Endodermal cell (in vitro differentiated cells): ENCODE results near the gene ST8SIA5. TPM values are rescaled to one million over a fixed set of nuclear protein-coding genes. Genes with fewer than 3 reads are reported as not detected.

Experiments used
- DNase-seq: peaks from one replicate; pipeline ENCODE4 v3.0.0-alpha.2; 2017
- H3K27ac ChIP-seq: 2 replicates; pipeline ENCODE4 v1.5.1; 2013; ENCODE audit warnings: mild to moderate bottlenecking, low read depth, low read length, moderate library complexity
- H3K27me3 ChIP-seq: 2 replicates; pipeline ENCODE4 v1.6.1; 2013; ENCODE audit warnings: mild to moderate bottlenecking, low read length, moderate library complexity; ENCODE audit not compliant: insufficient read depth, control insufficient read depth, poor library complexity, severe bottlenecking
- H3K36me3 ChIP-seq: 2 replicates; pipeline ENCODE4 v1.7.0; 2013; ENCODE audit warnings: mild to moderate bottlenecking, low read length, moderate library complexity; ENCODE audit not compliant: control insufficient read depth, insufficient read depth
- H3K4me1 ChIP-seq: one replicate; pipeline ENCODE4 v1.7.0; 2013; ENCODE audit warnings: low read length; ENCODE audit not compliant: control insufficient read depth, insufficient read depth
- H3K4me3 ChIP-seq: 2 replicates; pipeline ENCODE4 v1.5.1; 2013; ENCODE audit warnings: mild to moderate bottlenecking, low read length, moderate library complexity
- H3K9ac ChIP-seq: 2 replicates; pipeline ENCODE4 v1.6.1; 2013; ENCODE audit warnings: mild to moderate bottlenecking, low read length, moderate library complexity; ENCODE audit not compliant: poor library complexity, severe bottlenecking; ENCODE audit errors: extremely low read depth
- H3K9me3 ChIP-seq: 2 replicates; pipeline ENCODE4 v1.6.1; 2013; ENCODE audit warnings: mild to moderate bottlenecking, low read length, moderate library complexity; ENCODE audit not compliant: control insufficient read depth
- H3K27ac Mint-ChIP-seq: 2 replicates; pipeline ENCODE4 v1.8.0; 2020; ENCODE audit warnings: mixed read lengths
- H3K27me3 Mint-ChIP-seq: 2 replicates; pipeline ENCODE4 v1.8.0; 2021; ENCODE audit warnings: mild to moderate bottlenecking, mixed read lengths; ENCODE audit not compliant: insufficient read depth
- H3K36me3 Mint-ChIP-seq: 2 replicates; pipeline ENCODE4 v1.8.0; 2020; ENCODE audit warnings: low read depth, mixed read lengths
- H3K4me1 Mint-ChIP-seq: 2 replicates; pipeline ENCODE4 v1.8.0; 2020; ENCODE audit warnings: mixed read lengths
- H3K4me3 Mint-ChIP-seq: 2 replicates; pipeline ENCODE4 v1.8.0; 2020; ENCODE audit warnings: mild to moderate bottlenecking, moderate library complexity, mixed read lengths
- H3K9me3 Mint-ChIP-seq: 2 replicates; pipeline ENCODE4 v1.8.0; 2020; ENCODE audit warnings: mild to moderate bottlenecking, mixed read lengths
- WGBS, 2 experiments: methylation state at CpG; one replicate each; pipeline versions ENCODE4 v1.1.5 to v1.1.7; 2013; ENCODE audit warnings: missing lambda C conversion rate in 2 of 2, mixed read lengths in 1 of 2; ENCODE audit not compliant: insufficient coverage in 1 of 2, insufficient read length in 1 of 2; 5-methylcytosine and 5-hydroxymethylcytosine counted together
- total RNA-seq, 2 donors: library from RNA; stranded (reverse); fragmentation: NEBNext Ultra II Directional in 1 of 2; extraction: Animal tissue kit (Norgen Biotek cat#: 25700) in 1 of 2; gene quantifications; 2 replicates in 1 of 2; 3 replicates in 1 of 2; pipeline ENCODE4 v1.2.1, GENCODE V29; 2021
- TF ChIP-seq, protein P1 (sequence below): fragments of 200-600 bp; sonication (generic); conservative IDR thresholded peaks from 2 replicates; pipeline ENCODE4 v1.5.0; 2021; ENCODE audit warnings: antibody characterized with exemption, mild to moderate bottlenecking

The ST8SIA5 gene
- total RNA-seq, 2 donors from 2014 or later = 0.24 to 0.73 TPM

DNA sequence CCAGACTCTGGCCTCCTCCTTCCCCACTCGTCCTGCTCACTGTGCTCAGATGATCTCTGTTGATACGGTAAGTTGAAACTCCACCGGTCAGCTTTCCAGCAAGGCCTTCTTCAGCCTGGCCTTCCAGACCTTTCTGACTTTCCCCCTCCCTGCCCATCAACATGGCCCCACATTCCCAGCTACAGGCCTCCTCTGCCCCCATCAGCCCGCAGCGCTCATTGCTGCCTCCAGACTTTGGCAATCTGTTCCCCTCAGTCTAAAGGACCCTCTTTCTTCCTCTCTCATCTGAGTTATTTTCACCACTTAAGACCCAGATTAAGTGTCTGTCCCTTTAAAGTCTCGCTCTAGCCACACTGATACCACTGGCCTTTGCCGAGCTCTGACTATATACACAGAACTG is 110.4 kb downstream of the ST8SIA5 start:
- H3K9me3 ChIP-seq = no peaks in the 10 kb centered on the region
- Mint-ChIP-seq H3K4me3 (no peak overlapping the region), H3K27me3 (no peaks in the 10 kb centered on the region), H3K27ac (no peak overlapping the region), H3K4me1 (no peaks in the 10 kb centered on the region), H3K36me3 (no peaks in the 10 kb centered on the region), H3K9me3 (no peaks in the 10 kb centered on the region)
- H3K36me3 ChIP-seq = no peaks in the 10 kb centered on the region
- WGBS, 2 experiments = 88 to 91% methylated on average over 7 of the region's 7 CpGs
- H3K4me1 ChIP-seq = no peaks in the 10 kb centered on the region
- no peak for DNase-seq
- H3K27ac ChIP-seq = no peak overlapping the region
- H3K4me3 ChIP-seq = no peak overlapping the region
- TF ChIP-seq, protein P1, sequence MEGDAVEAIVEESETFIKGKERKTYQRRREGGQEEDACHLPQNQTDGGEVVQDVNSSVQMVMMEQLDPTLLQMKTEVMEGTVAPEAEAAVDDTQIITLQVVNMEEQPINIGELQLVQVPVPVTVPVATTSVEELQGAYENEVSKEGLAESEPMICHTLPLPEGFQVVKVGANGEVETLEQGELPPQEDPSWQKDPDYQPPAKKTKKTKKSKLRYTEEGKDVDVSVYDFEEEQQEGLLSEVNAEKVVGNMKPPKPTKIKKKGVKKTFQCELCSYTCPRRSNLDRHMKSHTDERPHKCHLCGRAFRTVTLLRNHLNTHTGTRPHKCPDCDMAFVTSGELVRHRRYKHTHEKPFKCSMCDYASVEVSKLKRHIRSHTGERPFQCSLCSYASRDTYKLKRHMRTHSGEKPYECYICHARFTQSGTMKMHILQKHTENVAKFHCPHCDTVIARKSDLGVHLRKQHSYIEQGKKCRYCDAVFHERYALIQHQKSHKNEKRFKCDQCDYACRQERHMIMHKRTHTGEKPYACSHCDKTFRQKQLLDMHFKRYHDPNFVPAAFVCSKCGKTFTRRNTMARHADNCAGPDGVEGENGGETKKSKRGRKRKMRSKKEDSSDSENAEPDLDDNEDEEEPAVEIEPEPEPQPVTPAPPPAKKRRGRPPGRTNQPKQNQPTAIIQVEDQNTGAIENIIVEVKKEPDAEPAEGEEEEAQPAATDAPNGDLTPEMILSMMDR = peak; percentile 23
- no peak overlapping the region for H3K9ac ChIP-seq
- peaks cover 7% of the 10 kb centered on the region for H3K27me3 ChIP-seq

DNA sequence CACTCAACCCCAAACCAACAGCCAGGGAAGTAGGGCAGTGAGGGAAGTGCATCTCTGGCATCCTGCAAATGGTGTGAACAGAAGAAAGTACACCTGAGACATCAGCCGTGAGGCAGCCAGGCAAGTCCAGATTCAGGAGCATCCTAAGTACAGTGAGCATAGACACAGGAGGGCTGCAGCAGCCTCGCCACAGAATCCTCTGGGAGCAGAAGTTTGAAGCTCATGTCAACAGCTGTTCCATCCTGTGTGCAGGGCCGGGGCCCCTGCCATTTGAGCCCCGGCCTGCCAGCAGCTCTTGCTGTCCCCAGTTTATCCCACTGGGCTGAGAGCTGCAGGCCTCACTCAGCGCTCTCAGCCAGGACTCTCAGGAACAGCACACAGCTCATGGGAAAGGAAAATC is 114.3 kb downstream of the ST8SIA5 start:
- Histone ChIP-seq H3K4me3 (no peak overlapping the region), H3K9me3 (no peaks in the 10 kb centered on the region), H3K27me3 (peaks cover 7% of the 10 kb centered on the region), H3K9ac (no peak overlapping the region), H3K36me3 (no peaks in the 10 kb centered on the region), H3K4me1 (no peaks in the 10 kb centered on the region), H3K27ac (no peak overlapping the region)
- Mint-ChIP-seq H3K27me3 (no peaks in the 10 kb centered on the region), H3K4me1 (no peaks in the 10 kb centered on the region), H3K9me3 (no peaks in the 10 kb centered on the region), H3K27ac (no peak overlapping the region), H3K36me3 (no peaks in the 10 kb centered on the region), H3K4me3 (no peak overlapping the region)
- WGBS, 2 experiments = 80% methylated on average over 5 of the region's 5 CpGs
- TF ChIP-seq, protein P1 = no peak
- no peak for DNase-seq

DNA sequence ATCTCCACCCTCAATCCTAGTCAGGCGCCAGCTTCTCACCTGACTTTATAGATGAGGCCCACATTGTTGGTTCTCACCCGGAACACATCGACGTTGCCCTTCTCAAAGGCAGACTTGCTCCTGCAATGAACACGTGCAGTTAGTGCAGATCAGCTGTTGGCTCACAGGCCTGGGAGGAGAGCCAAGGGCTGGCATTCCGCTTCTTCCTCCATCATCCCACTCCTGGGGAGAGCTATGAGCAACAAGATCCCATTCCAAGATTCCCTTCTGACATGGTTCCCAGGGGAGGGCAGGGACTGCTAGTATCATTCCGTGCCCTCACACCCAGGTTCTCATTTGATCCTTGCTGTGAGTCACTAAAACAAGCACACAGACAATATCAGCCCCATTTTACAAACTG is 114.9 kb downstream of the ST8SIA5 start:
- no peaks in the 10 kb centered on the region for H3K36me3 ChIP-seq
- Mint-ChIP-seq H3K36me3 (no peaks in the 10 kb centered on the region), H3K27me3 (no peaks in the 10 kb centered on the region), H3K27ac (no peak overlapping the region), H3K4me3 (no peak overlapping the region), H3K9me3 (no peaks in the 10 kb centered on the region), H3K4me1 (no peaks in the 10 kb centered on the region)
- H3K27ac ChIP-seq = no peak overlapping the region
- no peaks in the 10 kb centered on the region for H3K9me3 ChIP-seq
- H3K4me1 ChIP-seq = no peaks in the 10 kb centered on the region
- no peak for DNase-seq
- no peak overlapping the region for H3K4me3 ChIP-seq
- peaks cover 7% of the 10 kb centered on the region for H3K27me3 ChIP-seq
- TF ChIP-seq, protein P1 = no peak
- H3K9ac ChIP-seq = no peak overlapping the region
- 85 to 92% methylated on average over 7 of the region's 7 CpGs for WGBS, 2 experiments
